Measurements from ENCODE around the gene MOV10L1. TPM values are rescaled to one million over a fixed set of nuclear protein-coding genes. Genes with fewer than 3 reads are reported as not detected.

Gene MOV10L1
- total and polyA plus RNA-seq, 9 donors, result 0.94 to 6.3 (median 2.0) TPM

- H3K4me1 ChIP-seq (ENCODE audit: insufficient read depth), result peaks cover 17% of the 10 kb centered on the region
- H3K27ac ChIP-seq, result no peak overlapping the region
- no peak for TF ChIP-seq EP300 (IDR thresholded peaks at IDR 0.05)
- no peak for TF ChIP-seq POLR2A (IDR thresholded peaks at IDR 0.05)
- TF ChIP-seq, protein P1, sequence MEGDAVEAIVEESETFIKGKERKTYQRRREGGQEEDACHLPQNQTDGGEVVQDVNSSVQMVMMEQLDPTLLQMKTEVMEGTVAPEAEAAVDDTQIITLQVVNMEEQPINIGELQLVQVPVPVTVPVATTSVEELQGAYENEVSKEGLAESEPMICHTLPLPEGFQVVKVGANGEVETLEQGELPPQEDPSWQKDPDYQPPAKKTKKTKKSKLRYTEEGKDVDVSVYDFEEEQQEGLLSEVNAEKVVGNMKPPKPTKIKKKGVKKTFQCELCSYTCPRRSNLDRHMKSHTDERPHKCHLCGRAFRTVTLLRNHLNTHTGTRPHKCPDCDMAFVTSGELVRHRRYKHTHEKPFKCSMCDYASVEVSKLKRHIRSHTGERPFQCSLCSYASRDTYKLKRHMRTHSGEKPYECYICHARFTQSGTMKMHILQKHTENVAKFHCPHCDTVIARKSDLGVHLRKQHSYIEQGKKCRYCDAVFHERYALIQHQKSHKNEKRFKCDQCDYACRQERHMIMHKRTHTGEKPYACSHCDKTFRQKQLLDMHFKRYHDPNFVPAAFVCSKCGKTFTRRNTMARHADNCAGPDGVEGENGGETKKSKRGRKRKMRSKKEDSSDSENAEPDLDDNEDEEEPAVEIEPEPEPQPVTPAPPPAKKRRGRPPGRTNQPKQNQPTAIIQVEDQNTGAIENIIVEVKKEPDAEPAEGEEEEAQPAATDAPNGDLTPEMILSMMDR (IDR thresholded peaks at IDR 0.05), result no peak
- intact Hi-C loops (cut with DNase I), result no loop called here
- no peaks in the 10 kb centered on the region for H3K9me3 ChIP-seq
- DNase-seq, result peak in 2 of 5 donors; percentile 29 to 38
- 92 to 97% (median 97%) methylated on average over 11 of the region's 11 CpGs for WGBS, 3 donors
- no peaks in the 10 kb centered on the region for H3K27me3 ChIP-seq
- no peaks in the 10 kb centered on the region for H3K36me3 ChIP-seq
- H3K4me3 ChIP-seq, result no peak overlapping the region
These were observed 98.5 kb downstream of the MOV10L1 start for GRCh38 chr22:50188356-50188755.

- peak in 3 of 5 donors; percentile 68 to 71 (median 69) for DNase-seq
- intact Hi-C loops (cut with DNase I), result no loop called here
- H3K27ac ChIP-seq, result peak overlapping the region in 1 of 2 donors; percentile 60
- TF ChIP-seq POLR2A (IDR thresholded peaks at IDR 0.05), result no peak
- no peak overlapping the region for H3K4me3 ChIP-seq
- H3K9me3 ChIP-seq, result no peaks in the 10 kb centered on the region
- WGBS, 3 donors, result 70 to 77% (median 74%) methylated on average over 19 to 20 of the region's 20 CpGs
- H3K27me3 ChIP-seq, result no peaks in the 10 kb centered on the region
- peaks cover 13% of the 10 kb centered on the region for H3K4me1 ChIP-seq (ENCODE audit: insufficient read depth)
- H3K36me3 ChIP-seq, result no peaks in the 10 kb centered on the region
These were observed 99.5 kb downstream of the MOV10L1 start for GRCh38 chr22:50189184-50189848.

GRCh38 chr22:50189849-50190181 lies 100.0 kb downstream of the MOV10L1 start:
- Histone ChIP-seq H3K4me1 (ENCODE audit: insufficient read depth) (peaks cover 11% of the 10 kb centered on the region), H3K4me3 (no peak overlapping the region), H3K27ac (peak overlapping the region in 1 of 2 donors; percentile 60), H3K36me3 (no peaks in the 10 kb centered on the region), H3K27me3 (no peaks in the 10 kb centered on the region), H3K9me3 (no peaks in the 10 kb centered on the region)
- 33 to 50% (median 37%) methylated on average over 4 of the region's 4 CpGs for WGBS, 3 donors
- TF ChIP-seq EP300 (IDR thresholded peaks at IDR 0.05) (no peak), POLR2A (IDR thresholded peaks at IDR 0.05) (no peak)
- TF ChIP-seq, protein P1 (IDR thresholded peaks at IDR 0.05), result no peak
- DNase-seq, result peak in 1 of 5 donors; percentile 49
- intact Hi-C loops (cut with DNase I), result loop anchor here in 1 of 4 donors (10.0 kb wide), 1 partner anchor 235 kb away; no protein-coding TSS in a partner anchor

- DNase-seq, result peak; percentile 62 to 79 (median 68)
- H3K27me3 ChIP-seq, result no peaks in the 10 kb centered on the region
- no peaks in the 10 kb centered on the region for H3K36me3 ChIP-seq
- intact Hi-C loops (cut with DNase I), result loop anchor here in 1 of 4 donors (10.0 kb wide), 1 partner anchor 236 kb away; no protein-coding TSS in a partner anchor
- peaks cover 9% of the 10 kb centered on the region for H3K4me1 ChIP-seq (ENCODE audit: insufficient read depth)
- H3K4me3 ChIP-seq, result peak overlapping the region; percentile 30
- TF ChIP-seq, protein P1 (IDR thresholded peaks at IDR 0.05), result peak in 1 of 3 donors; percentile 17
- no peak for TF ChIP-seq EP300 (IDR thresholded peaks at IDR 0.05)
- WGBS, 3 donors, result 11 to 20% (median 12%) methylated on average over 22 to 43 of the region's 43 CpGs
- H3K9me3 ChIP-seq, result no peaks in the 10 kb centered on the region
- peak overlapping the region; percentile 4 to 60 for H3K27ac ChIP-seq
These were observed 100.6 kb downstream of the MOV10L1 start for GRCh38 chr22:50190182-50190940.
